GM03348 (cell line): ENCODE data around the gene C16orf95.
"Not testable (repeated sequence)": the region's sequence is repeated elsewhere in the genome, so short reads cannot be mapped to it uniquely, and the experiment has no call there.

Experiments used
- DNase-seq: peaks from one replicate; pipeline ENCODE4 v3.0.0; 2012; ENCODE audit warnings: low spot score

C16orf95 gene

DNA sequence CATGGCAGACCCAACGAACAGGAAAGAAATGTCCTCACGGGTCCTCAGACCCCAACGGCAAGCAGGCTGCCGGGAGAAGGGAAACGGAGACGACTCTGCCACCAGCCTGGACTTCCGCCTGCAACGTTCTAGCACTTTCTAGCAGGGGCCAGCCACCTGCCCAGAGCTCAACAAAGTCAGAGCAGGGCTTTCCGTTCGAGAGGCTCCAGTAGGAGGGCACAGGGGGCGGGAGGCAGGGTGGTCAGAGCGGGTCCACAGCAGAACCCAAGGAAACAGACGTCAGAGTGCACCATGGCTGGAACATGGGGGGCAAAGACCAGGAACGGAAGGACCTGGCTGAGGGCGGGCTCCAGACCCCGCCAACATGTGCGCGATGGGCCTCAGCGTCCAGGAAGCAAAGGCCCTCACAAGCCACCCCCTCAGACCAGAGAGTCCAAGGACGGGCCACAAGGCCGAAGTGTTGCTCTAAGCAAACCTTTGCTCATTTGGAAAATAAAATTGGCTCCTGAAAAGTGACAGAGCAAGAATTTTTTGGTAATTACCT lies 29.4 kb upstream of the C16orf95 start:
- DNase-seq, result no peak

- DNase-seq, result no peak
Observed at GRCh38 chr16:87345726-87346424, 28.7 kb upstream of the C16orf95 start.

DNA sequence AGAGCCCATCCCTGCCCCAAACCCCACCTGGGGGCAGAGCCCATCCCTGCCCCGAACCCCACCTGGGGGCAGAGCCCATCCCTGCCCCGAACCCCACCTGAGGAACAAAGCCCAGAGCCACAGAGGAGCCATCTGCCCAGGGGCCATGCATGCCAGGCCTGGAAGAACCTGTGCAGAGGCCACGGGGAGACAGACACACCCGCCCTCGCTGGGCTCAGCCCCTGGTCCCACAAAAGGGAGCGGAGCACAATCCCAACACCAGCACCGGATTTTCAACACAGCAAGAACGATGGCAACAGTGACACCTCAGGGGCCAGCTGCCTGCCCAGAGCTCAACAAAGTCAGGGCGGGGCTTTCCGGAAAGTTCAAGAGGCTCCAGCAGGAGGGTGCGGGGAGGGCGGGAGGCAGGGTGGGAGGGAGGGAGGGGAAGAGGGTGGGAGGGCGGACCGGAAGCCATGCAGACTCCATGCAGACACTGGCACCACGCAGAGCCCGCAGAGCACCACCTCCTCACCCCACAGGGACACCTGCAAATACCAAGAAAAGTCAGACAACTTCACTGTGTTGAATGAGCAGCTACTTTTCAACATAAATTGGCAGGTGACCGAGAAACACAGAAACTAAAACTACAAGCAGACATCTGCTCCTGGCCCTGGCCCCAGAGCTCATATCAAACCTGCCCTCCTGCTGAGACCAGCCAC lies 27.9 kb upstream of the C16orf95 start:
- DNase-seq, result no peak

DNA sequence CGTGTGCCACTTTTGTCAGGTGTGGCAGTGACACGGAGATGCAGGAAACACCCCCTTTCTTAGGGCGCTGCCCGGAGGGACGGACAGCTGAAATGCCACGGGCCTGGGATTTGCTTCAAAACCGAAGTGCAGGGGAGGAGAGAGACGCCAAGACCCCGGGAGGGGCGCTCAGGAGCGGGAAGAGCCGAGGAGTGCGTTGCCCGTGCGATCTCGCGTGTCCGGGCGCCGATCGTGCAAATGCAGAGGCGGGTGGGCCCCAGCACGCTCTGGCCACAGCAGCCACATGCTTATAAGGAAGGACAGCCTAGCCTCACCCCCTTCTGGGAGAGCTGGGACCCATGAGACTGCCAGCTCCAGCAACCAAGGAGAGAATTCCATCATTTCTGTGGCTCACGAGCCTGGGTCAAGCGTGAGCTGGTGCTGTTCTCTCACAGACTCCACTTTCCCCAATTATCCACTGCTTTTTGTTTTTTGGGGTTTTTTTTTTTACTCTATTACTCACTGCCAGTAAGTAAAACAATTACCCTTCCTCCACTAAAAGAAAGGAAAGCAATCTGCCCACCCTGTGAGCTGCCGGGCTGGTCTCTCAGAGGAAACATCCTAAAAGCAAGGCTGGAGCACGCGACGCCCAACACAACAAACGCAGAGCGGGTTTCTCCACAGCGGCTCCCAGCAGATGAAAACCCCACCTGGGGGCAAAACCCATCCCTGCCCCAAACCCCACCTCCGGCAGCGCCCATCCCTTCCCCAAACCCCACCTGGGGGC lies 27.2 kb upstream of the C16orf95 start:
- no peak for DNase-seq

- no peak for DNase-seq
Observed at GRCh38 chr16:87343753-87344050, 26.5 kb upstream of the C16orf95 start.

- DNase-seq, result no peak
Observed at GRCh38 chr16:87342978-87343752, 26.0 kb upstream of the C16orf95 start.

DNA sequence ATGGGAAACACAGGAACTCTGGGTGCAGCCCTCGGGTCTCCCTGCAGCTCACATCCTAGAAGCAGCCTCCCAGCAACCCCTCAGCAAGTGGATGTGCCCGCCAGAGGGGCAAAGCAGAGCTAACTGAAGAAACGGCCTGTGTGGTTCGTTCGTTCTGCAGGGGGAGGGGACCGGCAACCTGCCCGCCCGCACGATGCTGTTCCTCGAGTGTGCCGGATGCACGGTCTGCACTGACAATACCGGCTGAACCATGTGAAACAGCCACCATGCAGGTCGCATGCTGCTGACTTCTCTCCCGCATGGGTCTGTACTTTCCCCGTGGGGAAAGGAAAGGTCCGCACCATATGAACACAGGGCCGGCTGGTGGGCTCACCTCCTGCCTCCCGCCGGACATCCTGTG lies 25.3 kb upstream of the C16orf95 start:
- no peak for DNase-seq

DNA sequence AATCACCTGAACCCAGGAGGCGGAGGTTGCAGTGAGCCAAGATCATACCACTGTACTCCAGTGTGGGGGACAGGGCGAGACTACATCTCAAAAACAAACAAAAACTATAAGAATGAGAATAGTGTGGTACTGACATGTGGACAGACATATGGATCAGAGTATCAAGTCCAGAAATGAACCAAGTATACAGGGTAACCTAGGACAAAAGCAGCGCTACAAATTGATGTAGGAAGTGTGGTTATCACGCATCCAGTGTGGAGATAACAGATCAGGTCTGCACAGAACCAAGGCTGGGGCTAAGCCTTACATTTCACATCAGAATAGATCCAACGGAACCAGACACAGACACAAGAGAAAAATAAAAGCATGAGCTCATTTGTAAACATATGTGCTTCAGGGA lies 23.0 kb upstream of the C16orf95 start:
- no peak for DNase-seq

- not testable (repeated sequence) for DNase-seq
Observed at GRCh38 chr16:87339724-87340105, 22.5 kb upstream of the C16orf95 start.

GRCh38 chr16:87339086-87339723 lies 22.0 kb upstream of the C16orf95 start:
- DNase-seq, result no peak

- DNase-seq, result no peak
Observed at GRCh38 chr16:87338155-87338765, 21.1 kb upstream of the C16orf95 start.

GRCh38 chr16:87337262-87337771 lies 20.1 kb upstream of the C16orf95 start:
- DNase-seq, result no peak

GRCh38 chr16:87336434-87337240 lies 19.4 kb upstream of the C16orf95 start:
- no peak for DNase-seq

DNA sequence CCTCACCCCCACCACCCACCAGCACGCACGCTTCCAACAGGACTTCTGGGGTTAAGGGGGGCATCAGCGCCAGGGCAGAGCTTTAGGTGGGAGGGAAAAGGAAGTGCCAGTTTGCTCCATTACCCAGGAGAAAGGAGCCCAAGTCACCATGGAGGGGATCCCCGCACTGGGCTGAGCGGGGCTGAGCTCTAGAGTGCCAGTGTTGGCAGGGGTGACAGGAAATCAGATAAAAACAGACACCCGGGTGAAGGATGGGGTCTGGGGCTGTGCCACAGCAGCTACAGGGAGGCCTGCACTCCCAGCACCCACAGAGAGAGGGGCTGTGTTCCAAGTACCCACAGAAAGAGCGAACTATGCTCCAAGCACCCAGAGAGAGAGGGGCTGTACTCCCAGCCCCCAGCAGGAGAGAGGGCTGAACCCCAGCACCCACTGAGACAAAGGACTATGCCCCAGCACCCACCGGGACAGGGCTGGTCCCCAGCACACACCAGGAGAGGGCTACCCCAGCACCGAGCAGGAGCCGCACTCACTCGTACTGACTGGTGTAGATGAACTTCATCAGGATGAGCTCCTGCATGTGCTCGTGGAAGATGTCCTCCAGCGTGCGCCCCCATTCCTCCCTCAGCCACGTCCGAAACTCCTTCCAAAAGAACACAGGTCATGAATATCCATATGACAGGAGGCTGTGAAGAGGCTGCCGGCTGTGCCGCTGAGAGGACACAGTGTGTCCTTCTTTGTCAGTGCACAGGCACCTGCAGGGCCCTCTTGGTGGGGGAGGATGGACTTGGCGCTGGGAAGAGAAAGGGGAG lies 18.6 kb upstream of the C16orf95 start:
- DNase-seq, result no peak

DNA sequence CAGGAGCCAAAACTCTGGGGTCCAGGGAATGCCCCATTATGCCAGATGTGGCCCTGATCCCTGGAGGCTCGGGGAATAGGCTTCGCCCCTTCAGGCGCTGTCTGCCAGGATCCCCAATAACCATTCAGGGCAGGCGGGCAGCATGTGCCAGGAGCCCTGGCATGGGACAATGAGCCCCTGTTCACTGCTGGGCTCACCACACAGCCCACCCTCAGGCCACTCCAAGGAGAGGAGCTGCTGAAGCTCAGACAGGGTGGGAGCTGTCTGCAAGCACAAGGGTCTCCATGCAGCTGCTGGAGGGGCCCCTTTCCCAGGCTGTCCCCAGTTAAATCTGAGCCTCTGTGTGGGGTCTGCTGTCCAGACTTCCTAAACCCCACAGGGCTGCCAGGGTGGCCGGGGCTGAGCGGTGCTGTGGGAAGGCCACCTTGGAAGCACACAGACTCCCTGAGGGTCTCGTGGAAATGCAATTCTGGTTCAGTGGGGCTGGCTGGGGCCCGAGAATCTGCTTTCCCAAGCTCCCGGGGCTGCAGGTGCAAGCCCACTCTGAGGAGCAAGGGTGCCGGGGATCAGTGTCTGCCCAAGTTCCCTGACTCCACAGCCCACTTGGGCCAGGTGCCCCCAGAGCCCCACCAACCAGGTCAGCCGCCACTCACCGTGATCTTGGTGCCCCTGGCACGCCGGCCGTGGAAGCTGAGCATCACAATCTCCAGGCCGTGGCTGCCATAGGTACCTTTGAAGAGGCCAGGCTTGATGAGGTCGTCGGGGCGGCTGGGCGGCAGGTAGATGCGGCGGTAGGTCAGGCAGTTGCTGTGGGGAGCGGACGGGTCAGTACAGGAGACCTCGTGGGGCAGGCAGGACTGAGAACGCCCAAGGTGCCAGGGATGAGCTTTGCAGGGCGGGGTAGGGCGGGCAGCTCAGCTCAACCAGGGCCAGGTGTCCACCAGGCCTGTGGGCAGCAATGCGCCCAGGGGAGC lies 17.7 kb upstream of the C16orf95 start:
- DNase-seq, result no peak

DNA sequence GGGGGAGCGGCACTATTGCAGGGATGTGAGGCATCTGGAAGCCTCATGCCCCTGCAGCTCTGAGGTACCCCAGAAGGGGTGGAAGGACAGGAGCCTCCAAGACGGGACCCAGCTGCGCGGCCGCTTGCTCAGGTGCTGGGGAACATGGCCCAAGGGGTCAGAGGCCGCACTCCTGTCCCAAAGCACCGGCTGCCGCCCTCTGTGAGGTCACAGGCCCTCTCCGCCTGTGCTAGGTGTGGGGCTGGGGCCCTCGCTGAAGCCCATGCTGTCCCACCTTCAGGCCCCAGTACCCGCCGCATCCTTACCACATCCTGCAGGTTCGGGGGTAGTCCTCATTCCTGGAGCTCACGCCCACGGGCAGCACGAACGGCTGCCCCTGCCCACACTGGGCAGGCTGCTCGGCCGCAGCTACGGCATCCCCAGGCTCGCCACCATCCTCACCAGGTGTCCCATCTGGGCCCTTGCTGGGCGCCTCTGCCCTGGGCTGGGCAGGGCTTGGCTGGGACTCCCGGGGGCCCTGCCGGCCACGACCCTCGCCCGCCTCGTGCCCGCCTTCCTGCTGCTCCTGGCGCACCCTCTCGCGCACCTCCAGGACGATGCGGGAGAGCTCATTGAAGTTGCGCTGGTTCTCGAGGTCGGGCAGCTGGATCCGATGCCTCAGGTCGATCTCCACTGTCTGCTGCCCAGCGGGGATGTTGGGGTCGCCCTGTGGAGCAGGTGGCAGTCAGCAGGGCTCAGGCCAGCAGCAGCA lies 16.6 kb upstream of the C16orf95 start:
- no peak for DNase-seq

GRCh38 chr16:87333101-87333500 lies 15.9 kb upstream of the C16orf95 start:
- no peak for DNase-seq
